Ovary (tissue), 1 donor: Measurements from ENCODE around the gene AMER2.

Experiments
- EP300 ChIP-seq: sonication (generic); formaldehyde crosslinking; IDR thresholded peaks from one replicate; pipeline ENCODE4 v1.6.1; 2017; ENCODE audit warnings: antibody characterized with exemption
- POLR2A ChIP-seq: fragments of 450-650 bp; IDR thresholded peaks from one replicate; pipeline ENCODE4 v1.6.1; 2017; ENCODE audit warnings: antibody characterized with exemption, mild to moderate bottlenecking, moderate library complexity

- TF ChIP-seq POLR2A: no peak
- no peak for TF ChIP-seq EP300
Observed at GRCh38 chr13:25136880-25137787, 35.0 kb downstream of the AMER2 start.
